Measurements from ENCODE around the gene SVEP1.

DNA sequence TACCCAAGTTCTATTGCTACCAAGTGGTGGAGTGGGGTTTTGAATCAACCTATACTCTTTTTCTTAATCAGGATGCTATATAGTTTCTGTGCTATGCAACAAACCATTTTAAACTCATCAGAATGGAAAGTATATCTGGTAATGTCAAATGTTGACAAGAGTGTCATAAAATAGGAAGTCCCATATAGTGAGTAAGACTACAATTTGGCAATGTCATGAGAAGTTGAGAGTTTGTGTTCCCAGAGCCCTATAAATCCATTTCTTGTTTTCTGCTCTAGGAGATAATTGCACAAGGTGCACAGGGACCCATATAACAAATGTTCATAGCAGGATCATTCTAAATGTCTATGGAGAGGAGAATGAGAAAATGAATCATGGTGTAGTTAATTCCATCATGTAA is 132.1 kb downstream of the SVEP1 start:
- TF ChIP-seq, protein P1, sequence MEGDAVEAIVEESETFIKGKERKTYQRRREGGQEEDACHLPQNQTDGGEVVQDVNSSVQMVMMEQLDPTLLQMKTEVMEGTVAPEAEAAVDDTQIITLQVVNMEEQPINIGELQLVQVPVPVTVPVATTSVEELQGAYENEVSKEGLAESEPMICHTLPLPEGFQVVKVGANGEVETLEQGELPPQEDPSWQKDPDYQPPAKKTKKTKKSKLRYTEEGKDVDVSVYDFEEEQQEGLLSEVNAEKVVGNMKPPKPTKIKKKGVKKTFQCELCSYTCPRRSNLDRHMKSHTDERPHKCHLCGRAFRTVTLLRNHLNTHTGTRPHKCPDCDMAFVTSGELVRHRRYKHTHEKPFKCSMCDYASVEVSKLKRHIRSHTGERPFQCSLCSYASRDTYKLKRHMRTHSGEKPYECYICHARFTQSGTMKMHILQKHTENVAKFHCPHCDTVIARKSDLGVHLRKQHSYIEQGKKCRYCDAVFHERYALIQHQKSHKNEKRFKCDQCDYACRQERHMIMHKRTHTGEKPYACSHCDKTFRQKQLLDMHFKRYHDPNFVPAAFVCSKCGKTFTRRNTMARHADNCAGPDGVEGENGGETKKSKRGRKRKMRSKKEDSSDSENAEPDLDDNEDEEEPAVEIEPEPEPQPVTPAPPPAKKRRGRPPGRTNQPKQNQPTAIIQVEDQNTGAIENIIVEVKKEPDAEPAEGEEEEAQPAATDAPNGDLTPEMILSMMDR (IDR thresholded peaks at IDR 0.05; ENCODE audit: low read depth, low read length), result no peak
- TF ChIP-seq, protein P2, sequence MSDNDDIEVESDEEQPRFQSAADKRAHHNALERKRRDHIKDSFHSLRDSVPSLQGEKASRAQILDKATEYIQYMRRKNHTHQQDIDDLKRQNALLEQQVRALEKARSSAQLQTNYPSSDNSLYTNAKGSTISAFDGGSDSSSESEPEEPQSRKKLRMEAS (IDR thresholded peaks at IDR 0.05; ENCODE audit: low read depth, low read length), result no peak
- TF ChIP-seq POLR2A (IDR thresholded peaks at IDR 0.05; ENCODE audit: extremely low read depth, insufficient read length) (no peak), MYC (IDR thresholded peaks at IDR 0.05; ENCODE audit: low read depth, low read length) (no peak)
